ENCODE results near the gene CHMP3. TPM values are rescaled to one million over a fixed set of nuclear protein-coding genes. Genes with fewer than 3 reads are reported as not detected.

CHMP3 gene
- total and polyA plus RNA-seq, 2 of the 8 experiments (the other 6 are each of a cell fraction or from before 2014, with no cell fraction given): 11.7 to 21.9 TPM

- FAIRE-seq: no peak
- H3K23me2 ChIP-seq (ENCODE audit: low read depth, low read length): no peaks in the 10 kb centered on the region
- DNase-seq (ENCODE audit: low read depth in 1 of 2, low spot score in 2 of 2): no peak
- TF ChIP-seq CREB1 (IDR thresholded peaks at IDR 0.05) (no peak), NRF1 (IDR thresholded peaks at IDR 0.05; ENCODE audit: low read depth, low read length) (no peak), POU5F1 (IDR thresholded peaks at IDR 0.05; ENCODE audit: low read depth, low read length) (no peak), SIN3A (conservative IDR thresholded peaks at IDR 0.05 in 1 of 2, IDR thresholded peaks at IDR 0.05 in 1 of 2; ENCODE audit: low read depth in 1 of 2, low read length in 2 of 2) (no peak), CTBP2 (IDR thresholded peaks at IDR 0.05; ENCODE audit: borderline replicate concordance, insufficient read depth, insufficient read length, low read length) (no peak), JUN (IDR thresholded peaks at IDR 0.05; ENCODE audit: low read depth, low read length) (no peak), BACH1 (IDR thresholded peaks at IDR 0.05; ENCODE audit: low read length) (no peak), POLR2AphosphoS5 (IDR thresholded peaks at IDR 0.05; ENCODE audit: low read depth, low read length) (no peak), ZNF274 (IDR thresholded peaks at IDR 0.05; ENCODE audit: borderline replicate concordance, extremely low read depth, low read length) (no peak), SIX5 (IDR thresholded peaks at IDR 0.05; ENCODE audit: low read depth, low read length) (no peak), RBBP5 (IDR thresholded peaks at IDR 0.05; ENCODE audit: borderline replicate concordance, low read depth, low read length) (no peak), CBX5 (IDR thresholded peaks at IDR 0.05; ENCODE audit: low read depth, low read length) (no peak), GTF2F1 (IDR thresholded peaks at IDR 0.05; ENCODE audit: borderline replicate concordance, low read depth, low read length) (no peak), POLR2A (IDR thresholded peaks at IDR 0.05; ENCODE audit: control extremely low read depth in 1 of 2, low read depth in 2 of 2, low read length in 2 of 2) (no peak), YY1 (IDR thresholded peaks at IDR 0.05; ENCODE audit: low read depth, low read length) (no peak)
Observed at GRCh38 chr2:86488561-86489250, 74.5 kb downstream of the CHMP3 start.

More at GRCh38 chr2:86488561-86489250, 74.5 kb downstream of the CHMP3 start:
- Histone ChIP-seq H4K20me1 (replicated peaks in 1 of 2; ENCODE audit: control insufficient read depth in 1 of 2, insufficient read depth in 2 of 2, low read length in 2 of 2) (peaks cover 2 to 3% of the 10 kb centered on the region in 2 experiments), H3K23ac (ENCODE audit: insufficient read length) (no peak overlapping the region), H2BK120ac (replicated peaks; ENCODE audit: low read depth, low read length) (no peak overlapping the region), H3K4me1 (replicated peaks in 1 of 4; ENCODE audit: control insufficient read depth in 3 of 4, insufficient read depth in 4 of 4, low read length in 3 of 4) (no peaks in the 10 kb centered on the region), H2AK5ac (ENCODE audit: low read depth, low read length) (no peak overlapping the region), H3K9me3 (ENCODE audit: insufficient read depth in 2 of 2, low read depth in 1 of 2, low read length in 1 of 2) (no peaks in the 10 kb centered on the region), H3K4me3 (ENCODE audit: extremely low read depth in 1 of 4, insufficient read depth in 2 of 4, low read depth in 3 of 4, low read length in 4 of 4) (no peak overlapping the region), H4K5ac (ENCODE audit: insufficient read length, low read depth, low read length) (no peak overlapping the region), H3K56ac (replicated peaks; ENCODE audit: insufficient read length, low read depth, low read length) (no peak overlapping the region), H3K4me2 (ENCODE audit: insufficient read depth in 1 of 2, low read depth in 2 of 2, low read length in 2 of 2) (no peak overlapping the region), H3K4ac (replicated peaks; ENCODE audit: insufficient read length, low read depth, low read length) (no peak overlapping the region), H3K36me3 (ENCODE audit: control insufficient read depth in 2 of 4, insufficient read depth in 4 of 4, low read length in 3 of 4) (peaks cover 28 to 72% (median 64%) of the 10 kb centered on the region in 4 experiments), H2BK12ac (ENCODE audit: low read depth, low read length) (no peak overlapping the region), H2BK15ac (ENCODE audit: low read length) (no peak overlapping the region), H3K27ac (ENCODE audit: low read depth, low read length) (no peak overlapping the region), H4K8ac (ENCODE audit: extremely low read depth, insufficient read depth, low read length) (no peak overlapping the region), H2BK20ac (ENCODE audit: low read length) (no peak overlapping the region), H2AFZ (ENCODE audit: low read length) (no peak overlapping the region), H4K91ac (replicated peaks; ENCODE audit: insufficient read length, low read length) (no peak overlapping the region), H3K79me1 (ENCODE audit: low read depth, low read length) (no peaks in the 10 kb centered on the region), H3K79me2 (ENCODE audit: control insufficient read depth in 1 of 2, insufficient read depth in 2 of 2, low read length in 2 of 2) (no peaks in the 10 kb centered on the region), H3K18ac (ENCODE audit: extremely low read depth, low read length) (no peak overlapping the region), H3K14ac (ENCODE audit: insufficient read length) (no peak overlapping the region), H3K9ac (replicated peaks in 1 of 4; ENCODE audit: extremely low read depth in 1 of 4, low read depth in 3 of 4, low read length in 3 of 4) (no peak overlapping the region), H2BK5ac (ENCODE audit: low read depth, low read length) (no peak overlapping the region), H3K27me3 (replicated peaks in 1 of 4; ENCODE audit: control insufficient read depth in 3 of 4, extremely low read depth in 1 of 4, insufficient read depth in 3 of 4, low read length in 3 of 4) (no peaks in the 10 kb centered on the region)
- ChIA-PET CTCF (ENCODE audit: partially characterized antibody) (interaction anchor here (0.7 to 1.0 kb wide), 2 partner anchors 42 to 92 kb away, joined by 3 to 5 read pairs; no protein-coding TSS in a partner anchor), POLR2A (ENCODE audit: partially characterized antibody) (no interaction called here)
- 91% methylated on average over 7 of the region's 7 CpGs; no CpG with 5 or more reads in 1 of the 2 experiments for WGBS, 2 experiments (ENCODE audit: extremely low coverage in 1 of 2, insufficient coverage in 1 of 2, insufficient read length in 1 of 2, insufficient replicate concordance in 2 of 2, low coverage in 1 of 2, low lambda C conversion rate in 2 of 2, missing lambda C conversion rate in 1 of 2)

Measured in H1 (cell line).